Heart left ventricle (tissue), 13 donors: ENCODE data around the gene CEP131.

Experiments used
- POLR2A ChIP-seq, 2 donors: fragments of 450-650 bp; IDR thresholded peaks; one replicate each; pipeline ENCODE4 v1.6.1; 2017; ENCODE audit warnings: antibody characterized with exemption in 2 of 2, mild to moderate bottlenecking in 2 of 2, moderate library complexity in 2 of 2
- TF ChIP-seq, protein P1 (sequence below), 12 donors: fragments of 200-600 bp; sonication (generic) in 4 of 12; IDR thresholded peaks; one replicate each; pipeline versions ENCODE4 v1.5.0 to v1.8.0; 2018 to 2022; ENCODE audit warnings: antibody characterized with exemption in 12 of 12, mild to moderate bottlenecking in 5 of 12
- donor health status: ischemic (EF 13 %, LVEDD 7.1; RV severe dilation, severe dysfunction).
- donor health status: DM: no; HTN: yes; CAD: no.
- donor health status: DM: no; HTN: no; CAD: no.
- donor health status: ischemic (EF 25% LVEDD 6.9; RV normal size, moderate dysfunction).
- donor health status: ischemic (EF 25% LVEDD 5.7; RV mildly dilated, moderate dysfunction).
- donor health status: ischemic (EF 35%, LVEDD 5.7; RV mildly dilated, moderate dysfunction).
- donor health status: nonischemic (EF 11% LVEDD 7.7; RV severe dilation, severe dysfunction).
- donor health status: DM: yes; HTN: yes; CAD: no.
- donor health status: PGD.
- donor health status: ischemic (EF 29% LVEDD 5.4; RV normal size, mild dysfunction).
- donor health status: nonischemic (EF 23%, LVEDD 6.1; RV moderate dilation, normal function).

DNA sequence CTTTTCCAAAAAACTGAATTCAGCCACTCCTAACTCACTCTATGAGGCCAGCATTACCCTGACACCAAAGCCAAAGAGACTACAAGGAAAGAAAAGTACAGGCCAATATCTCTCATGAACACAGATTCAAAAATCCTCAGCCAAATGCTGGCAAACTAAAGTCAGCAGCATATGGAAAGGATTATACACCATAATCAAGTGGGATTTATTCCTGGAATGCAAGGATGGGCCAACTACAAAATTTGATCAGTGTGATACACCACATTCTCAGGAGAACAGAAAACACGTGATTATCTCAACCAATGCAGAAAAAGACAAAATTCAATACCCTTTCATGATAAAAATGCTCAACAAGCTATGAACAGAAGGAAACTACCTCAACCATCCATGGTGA lies 49.0 kb downstream of the CEP131 start:
- TF ChIP-seq, protein P1, sequence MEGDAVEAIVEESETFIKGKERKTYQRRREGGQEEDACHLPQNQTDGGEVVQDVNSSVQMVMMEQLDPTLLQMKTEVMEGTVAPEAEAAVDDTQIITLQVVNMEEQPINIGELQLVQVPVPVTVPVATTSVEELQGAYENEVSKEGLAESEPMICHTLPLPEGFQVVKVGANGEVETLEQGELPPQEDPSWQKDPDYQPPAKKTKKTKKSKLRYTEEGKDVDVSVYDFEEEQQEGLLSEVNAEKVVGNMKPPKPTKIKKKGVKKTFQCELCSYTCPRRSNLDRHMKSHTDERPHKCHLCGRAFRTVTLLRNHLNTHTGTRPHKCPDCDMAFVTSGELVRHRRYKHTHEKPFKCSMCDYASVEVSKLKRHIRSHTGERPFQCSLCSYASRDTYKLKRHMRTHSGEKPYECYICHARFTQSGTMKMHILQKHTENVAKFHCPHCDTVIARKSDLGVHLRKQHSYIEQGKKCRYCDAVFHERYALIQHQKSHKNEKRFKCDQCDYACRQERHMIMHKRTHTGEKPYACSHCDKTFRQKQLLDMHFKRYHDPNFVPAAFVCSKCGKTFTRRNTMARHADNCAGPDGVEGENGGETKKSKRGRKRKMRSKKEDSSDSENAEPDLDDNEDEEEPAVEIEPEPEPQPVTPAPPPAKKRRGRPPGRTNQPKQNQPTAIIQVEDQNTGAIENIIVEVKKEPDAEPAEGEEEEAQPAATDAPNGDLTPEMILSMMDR (IDR thresholded peaks at IDR 0.05) = no peak
- TF ChIP-seq POLR2A (IDR thresholded peaks at IDR 0.05) = no peak
